22Rv1 (cell line): ENCODE results near the gene PACSIN1.

ENCODE experiments used
- H3K27ac ChIP-seq: fragments of 450-650 bp; 2 replicates; pipeline ENCODE4 v1.5.1; 2017
- ZFX ChIP-seq: fragments of 450-650 bp; IDR thresholded peaks from 2 replicates; pipeline ENCODE4 v1.6.1; 2017; ENCODE audit warnings: antibody characterized with exemption, borderline replicate concordance
- TF ChIP-seq, protein P1 (sequence below): fragments of 450-650 bp; IDR thresholded peaks from 2 replicates; pipeline ENCODE4 v1.5.1; 2017; ENCODE audit warnings: mild to moderate bottlenecking

The PACSIN1 gene

DNA sequence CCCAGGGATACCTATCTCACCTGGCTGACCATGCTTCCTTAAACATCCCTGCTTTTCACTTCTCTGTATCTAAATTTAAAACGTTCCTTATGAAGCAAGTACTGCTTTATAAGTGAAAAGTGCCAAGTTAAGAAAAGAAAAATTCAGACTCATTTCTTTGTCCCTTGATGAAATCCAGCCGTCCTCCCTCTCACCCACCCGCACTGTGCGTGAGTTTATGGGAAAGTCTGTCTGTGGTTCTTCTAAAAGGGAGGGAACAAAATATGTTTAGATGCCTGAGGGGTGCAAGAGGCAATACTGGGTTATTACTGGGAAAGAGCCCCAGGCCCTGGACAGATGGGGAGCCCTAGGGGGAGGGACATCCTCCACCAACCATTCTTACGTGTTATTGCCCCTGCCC, 59.1 kb downstream of the PACSIN1 start:
- TF ChIP-seq, protein P1, sequence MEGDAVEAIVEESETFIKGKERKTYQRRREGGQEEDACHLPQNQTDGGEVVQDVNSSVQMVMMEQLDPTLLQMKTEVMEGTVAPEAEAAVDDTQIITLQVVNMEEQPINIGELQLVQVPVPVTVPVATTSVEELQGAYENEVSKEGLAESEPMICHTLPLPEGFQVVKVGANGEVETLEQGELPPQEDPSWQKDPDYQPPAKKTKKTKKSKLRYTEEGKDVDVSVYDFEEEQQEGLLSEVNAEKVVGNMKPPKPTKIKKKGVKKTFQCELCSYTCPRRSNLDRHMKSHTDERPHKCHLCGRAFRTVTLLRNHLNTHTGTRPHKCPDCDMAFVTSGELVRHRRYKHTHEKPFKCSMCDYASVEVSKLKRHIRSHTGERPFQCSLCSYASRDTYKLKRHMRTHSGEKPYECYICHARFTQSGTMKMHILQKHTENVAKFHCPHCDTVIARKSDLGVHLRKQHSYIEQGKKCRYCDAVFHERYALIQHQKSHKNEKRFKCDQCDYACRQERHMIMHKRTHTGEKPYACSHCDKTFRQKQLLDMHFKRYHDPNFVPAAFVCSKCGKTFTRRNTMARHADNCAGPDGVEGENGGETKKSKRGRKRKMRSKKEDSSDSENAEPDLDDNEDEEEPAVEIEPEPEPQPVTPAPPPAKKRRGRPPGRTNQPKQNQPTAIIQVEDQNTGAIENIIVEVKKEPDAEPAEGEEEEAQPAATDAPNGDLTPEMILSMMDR: no peak
- no peak for TF ChIP-seq ZFX
- H3K27ac ChIP-seq: no peak overlapping the region

GRCh38 chr6:34525431-34526175, 59.7 kb downstream of the PACSIN1 start:
- H3K27ac ChIP-seq: no peak overlapping the region
- TF ChIP-seq, protein P1: no peak

DNA sequence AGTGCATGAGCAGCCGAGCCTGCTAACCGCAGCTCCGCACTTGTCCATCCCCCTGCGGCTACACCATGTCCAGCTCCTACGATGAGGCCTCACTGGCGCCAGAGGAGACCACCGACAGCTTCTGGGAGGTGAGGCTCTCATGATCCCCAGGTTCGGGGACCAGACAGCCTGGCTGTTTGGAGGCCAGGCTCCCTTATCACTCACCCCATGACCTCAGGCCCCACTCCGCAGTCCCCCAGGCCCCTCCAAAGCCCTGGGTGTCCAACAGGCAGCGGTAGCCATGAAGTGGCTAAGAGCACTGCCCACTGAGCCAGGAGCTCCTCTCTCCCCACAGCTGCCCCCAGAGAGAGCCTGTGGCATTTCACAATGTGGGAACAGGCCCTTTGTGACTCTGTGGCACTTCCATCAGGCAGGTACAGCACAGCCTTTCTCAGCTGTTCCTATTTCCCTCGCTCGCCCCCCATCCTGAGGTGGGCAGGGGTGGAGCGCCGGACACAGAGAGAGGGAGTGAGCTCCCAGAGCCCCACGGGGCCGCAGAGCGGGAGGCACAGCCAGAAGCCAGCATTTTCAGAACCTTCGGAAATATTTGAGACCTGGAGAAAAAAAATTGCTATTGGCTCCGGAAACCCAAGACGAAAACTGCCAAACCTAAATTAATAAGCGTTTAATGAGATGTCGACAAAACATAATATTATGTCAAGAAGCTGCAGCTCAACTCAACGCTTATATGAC, 60.5 kb downstream of the PACSIN1 start:
- TF ChIP-seq, protein P1: no peak
- no peak overlapping the region for H3K27ac ChIP-seq

DNA sequence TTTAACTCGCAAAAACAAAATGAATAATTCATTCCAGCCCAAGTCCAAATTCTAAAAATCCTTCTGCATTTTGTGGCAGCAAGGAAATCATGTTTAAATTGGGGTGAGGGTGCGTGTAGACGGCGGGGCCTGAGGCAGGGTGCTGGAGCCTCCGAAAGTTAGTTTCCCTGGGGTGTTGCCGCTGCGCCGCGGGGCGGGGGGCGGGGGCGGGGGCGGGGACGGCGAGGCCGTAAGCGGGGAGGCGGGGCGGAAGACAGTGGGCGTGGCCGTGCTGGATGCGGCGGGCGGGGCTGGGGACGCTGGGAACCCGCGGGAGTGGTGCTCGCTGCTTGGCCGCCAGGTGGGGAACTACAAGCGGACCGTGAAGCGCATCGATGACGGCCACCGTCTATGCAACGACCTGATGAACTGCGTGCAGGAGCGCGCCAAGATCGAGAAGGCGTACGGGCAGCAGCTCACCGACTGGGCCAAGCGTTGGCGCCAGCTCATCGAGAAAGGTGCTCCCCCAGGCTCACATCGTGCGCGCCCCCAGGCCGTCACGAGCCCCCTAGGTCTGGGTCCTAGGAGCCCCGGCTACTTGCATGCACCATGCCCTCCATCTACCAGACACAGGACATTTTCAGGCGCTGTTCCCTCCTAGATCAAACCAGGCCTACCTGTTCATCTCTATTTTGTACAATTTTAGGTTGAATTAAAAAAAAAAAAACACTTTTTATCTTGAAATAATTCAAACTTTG, 61.3 kb downstream of the PACSIN1 start:
- TF ChIP-seq, protein P1: peak; percentile 81
- TF ChIP-seq ZFX: no peak
- H3K27ac ChIP-seq: peak overlapping the region; percentile 70

- TF ChIP-seq, protein P1: no peak
- no peak for TF ChIP-seq ZFX
- peak overlapping the region; percentile 70 for H3K27ac ChIP-seq
Observed at GRCh38 chr6:34527751-34528670, 62.1 kb downstream of the PACSIN1 start.

DNA sequence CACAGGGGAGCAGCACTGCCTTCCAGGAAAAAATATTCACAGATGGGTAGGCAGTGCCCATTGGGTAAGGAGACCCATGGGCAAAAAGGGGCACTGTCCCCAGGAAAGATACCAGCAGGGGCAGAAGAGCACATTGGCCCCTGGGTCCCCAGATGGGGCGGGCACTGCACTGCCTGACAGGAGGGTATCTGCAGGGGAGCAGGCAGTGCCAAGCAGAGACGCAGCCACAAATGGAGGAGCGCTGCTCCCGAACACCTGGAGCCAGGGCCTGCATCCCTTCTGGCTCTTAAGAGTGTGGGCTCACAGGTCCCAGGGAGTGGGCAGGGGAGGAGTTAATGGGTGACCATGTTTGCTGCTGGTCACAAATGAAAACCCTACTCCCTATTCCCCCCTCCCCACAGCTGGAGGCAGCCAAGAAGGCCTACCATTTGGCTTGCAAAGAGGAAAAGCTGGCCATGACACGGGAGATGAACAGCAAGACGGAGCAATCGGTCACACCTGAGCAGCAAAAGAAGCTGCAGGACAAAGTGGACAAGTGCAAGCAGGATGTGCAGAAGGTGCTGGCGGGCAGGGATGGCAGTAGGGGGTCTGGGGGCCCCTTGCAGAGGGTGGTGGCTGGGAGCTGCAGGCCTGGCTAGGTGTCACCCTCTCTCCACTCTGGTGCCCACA, 63.3 kb downstream of the PACSIN1 start:
- H3K27ac ChIP-seq: peak overlapping the region; percentile 99
- TF ChIP-seq ZFX: no peak
- TF ChIP-seq, protein P1: no peak
